ENCODE data around the gene REXO1. TPM values are rescaled to one million over a fixed set of nuclear protein-coding genes. Genes with fewer than 3 reads are reported as not detected.

The REXO1 gene
- total RNA-seq, 1 experiment from 2014 or later, result 61.1 TPM

GRCh38 chr19:1814833-1815604 is 33.3 kb downstream of the REXO1 start (continued):
- TF ChIP-seq AR (CRISPR knock-in tag; IDR thresholded peaks at IDR 0.05) (no peak), JUN (CRISPR knock-in tag; IDR thresholded peaks at IDR 0.05) (no peak)

- TF ChIP-seq NFYB (CRISPR knock-in tag; conservative IDR thresholded peaks at IDR 0.05; ENCODE audit: low read depth) (no peak), FOXK1 (CRISPR knock-in tag; IDR thresholded peaks at IDR 0.05) (no peak), RORB (CRISPR knock-in tag; IDR thresholded peaks at IDR 0.05) (no peak), EMX1 (CRISPR knock-in tag; IDR thresholded peaks at IDR 0.05) (no peak), AFF4 (CRISPR knock-in tag; IDR thresholded peaks at IDR 0.05; ENCODE audit: borderline replicate concordance) (no peak), ZNF232 (CRISPR knock-in tag; IDR thresholded peaks at IDR 0.05) (no peak), ZNF532 (CRISPR knock-in tag; IDR thresholded peaks at IDR 0.05; ENCODE audit: borderline replicate concordance) (no peak), ZNF512 (CRISPR knock-in tag; IDR thresholded peaks at IDR 0.05; ENCODE audit: borderline replicate concordance) (no peak), CREM (CRISPR knock-in tag; IDR thresholded peaks at IDR 0.05) (no peak), E2F1 (CRISPR knock-in tag; IDR thresholded peaks at IDR 0.05) (no peak), MYBL2 (CRISPR knock-in tag; IDR thresholded peaks at IDR 0.05) (no peak), CDX4 (CRISPR knock-in tag; IDR thresholded peaks at IDR 0.05; ENCODE audit: borderline replicate concordance) (no peak), ATF3 (CRISPR knock-in tag; conservative IDR thresholded peaks at IDR 0.05) (no peak), IRF2 (CRISPR knock-in tag; IDR thresholded peaks at IDR 0.05; ENCODE audit: borderline replicate concordance, low read depth) (no peak), RELA (CRISPR knock-in tag; IDR thresholded peaks at IDR 0.05; ENCODE audit: borderline replicate concordance) (no peak)
- Mint-ChIP-seq H3K36me3 (peaks cover 3% of the 10 kb centered on the region; the same call in 1 of the 2 replicates), H3K4me1 (peaks cover 5% of the 10 kb centered on the region; the same call in 1 of the 2 replicates), H3K4me3 (no peak overlapping the region), H3K9me3 (no peaks in the 10 kb centered on the region), H3K27me3 (ENCODE audit: low read depth) (peaks cover 4% of the 10 kb centered on the region), H3K27ac (no peak overlapping the region)
- ATAC-seq (no peak), DNase-seq (ENCODE audit: low spot score) (no peak)
- POLR2A ChIA-PET, result no interaction called here
- CTCF ChIA-PET, result interaction anchor here (0.8 to 2.9 kb wide), 10 partner anchors 9 to 34 kb away, joined by 3 to 45 read pairs (median 4); no protein-coding TSS in a partner anchor
Observed at GRCh38 chr19:1814391-1814790, 33.9 kb downstream of the REXO1 start.

Measured in WTC11 (cell line).